ENCODE measurements around the gene RALA.
A peak's percentile ranks its signal among the peaks of the same experiment; 100 is the strongest.

RALA gene

DNA sequence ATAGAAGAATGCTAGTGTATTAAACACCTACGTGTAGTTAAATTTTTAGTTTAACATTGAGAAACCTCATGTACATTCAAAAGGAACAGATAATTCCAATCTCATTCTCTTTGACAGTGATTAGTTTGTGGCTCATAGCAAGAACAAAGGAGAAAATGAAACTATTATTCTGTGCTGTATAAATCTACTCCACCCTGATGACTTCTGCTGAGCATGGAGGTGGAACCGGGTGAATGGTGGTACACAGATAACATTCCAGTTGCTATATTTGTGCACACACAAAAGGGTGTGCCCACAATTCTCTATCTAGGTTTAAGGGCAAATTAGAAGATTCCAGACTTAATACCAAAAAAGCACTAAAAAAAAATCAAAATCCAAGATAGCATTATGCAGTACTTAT lies 17.0 kb upstream of the RALA start:
- no peak overlapping the region for H3K4me3 Mint-ChIP-seq
- no peak for DNase-seq
- H3K27me3 Mint-ChIP-seq = peaks cover 13% of the 10 kb centered on the region
- H3K4me1 Mint-ChIP-seq = peaks cover 53% of the 10 kb centered on the region
- H3K27ac Mint-ChIP-seq = no peak overlapping the region
- ATAC-seq = no peak
- H3K9me3 Mint-ChIP-seq = peaks cover 0 to 11% of the 10 kb centered on the region in 2 donors

DNA sequence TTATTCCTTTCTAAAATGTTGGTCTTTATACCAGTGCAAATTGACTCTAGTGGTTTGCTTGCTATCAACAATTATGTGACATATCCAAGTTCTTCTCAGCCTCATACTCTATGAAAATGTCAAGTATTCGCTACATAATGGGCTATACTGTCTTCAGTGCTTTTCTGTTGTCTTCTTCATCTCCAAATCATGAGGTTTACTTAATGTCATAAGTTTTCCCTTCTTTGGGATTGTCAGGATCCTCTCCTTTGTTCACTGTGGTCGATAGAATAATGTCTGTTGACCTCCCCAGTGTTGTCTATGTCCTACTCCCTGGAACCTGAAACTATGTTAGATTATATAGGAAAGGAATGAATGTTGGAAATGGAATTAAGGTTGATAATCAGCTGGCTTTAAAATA lies 16.4 kb upstream of the RALA start:
- Mint-ChIP-seq H3K4me3 (no peak overlapping the region), H3K27me3 (peaks cover 13% of the 10 kb centered on the region), H3K27ac (no peak overlapping the region), H3K9me3 (peaks cover 0 to 11% of the 10 kb centered on the region in 2 donors), H3K4me1 (peaks cover 53% of the 10 kb centered on the region)
- ATAC-seq = no peak
- DNase-seq = no peak

GRCh38 chr7:39607865-39608264 lies 15.5 kb upstream of the RALA start:
- Mint-ChIP-seq H3K4me1 (peaks cover 53% of the 10 kb centered on the region), H3K27ac (no peak overlapping the region), H3K27me3 (peaks cover 13% of the 10 kb centered on the region), H3K9me3 (peaks cover 0 to 11% of the 10 kb centered on the region in 2 donors), H3K4me3 (no peak overlapping the region)
- no peak for DNase-seq
- no peak for ATAC-seq

GRCh38 chr7:39608278-39608677 lies 15.1 kb upstream of the RALA start:
- Mint-ChIP-seq H3K9me3 (peaks cover 0 to 11% of the 10 kb centered on the region in 2 donors), H3K4me3 (peak overlapping the region; percentile 4), H3K27me3 (peaks cover 13% of the 10 kb centered on the region), H3K27ac (no peak overlapping the region), H3K4me1 (peaks cover 53% of the 10 kb centered on the region)
- ATAC-seq = no peak
- DNase-seq = no peak

GRCh38 chr7:39609113-39609934 lies 14.0 kb upstream of the RALA start:
- peak overlapping the region in 1 of 2 donors; percentile 86 for H3K27ac Mint-ChIP-seq
- peaks cover 0 to 5% of the 10 kb centered on the region in 2 donors for H3K9me3 Mint-ChIP-seq
- ATAC-seq (peak; percentile 65), DNase-seq (peak; percentile 15 to 23)
- H3K27me3 Mint-ChIP-seq = peaks cover 13% of the 10 kb centered on the region
- peak overlapping the region; percentile 77 to 79 for H3K4me3 Mint-ChIP-seq
- peaks cover 45% of the 10 kb centered on the region for H3K4me1 Mint-ChIP-seq

DNA sequence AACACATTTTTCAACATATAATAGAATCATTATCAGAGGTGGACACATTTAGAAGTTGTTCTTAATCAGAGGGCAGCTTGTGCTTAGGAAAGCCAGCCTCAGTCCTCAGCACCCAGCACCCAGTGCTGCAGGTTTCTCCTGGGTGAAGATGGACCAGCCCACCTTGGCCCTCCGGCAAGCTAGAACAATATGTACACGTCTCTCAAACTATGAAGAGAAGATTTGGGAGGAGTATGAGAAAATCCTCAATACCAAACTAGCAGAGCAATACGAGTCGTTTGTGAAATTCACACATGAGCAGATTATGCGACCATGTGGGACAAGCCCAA lies 13.5 kb upstream of the RALA start:
- H3K9me3 Mint-ChIP-seq = peaks cover 0 to 5% of the 10 kb centered on the region in 2 donors
- peaks cover 40% of the 10 kb centered on the region for H3K4me1 Mint-ChIP-seq

DNA sequence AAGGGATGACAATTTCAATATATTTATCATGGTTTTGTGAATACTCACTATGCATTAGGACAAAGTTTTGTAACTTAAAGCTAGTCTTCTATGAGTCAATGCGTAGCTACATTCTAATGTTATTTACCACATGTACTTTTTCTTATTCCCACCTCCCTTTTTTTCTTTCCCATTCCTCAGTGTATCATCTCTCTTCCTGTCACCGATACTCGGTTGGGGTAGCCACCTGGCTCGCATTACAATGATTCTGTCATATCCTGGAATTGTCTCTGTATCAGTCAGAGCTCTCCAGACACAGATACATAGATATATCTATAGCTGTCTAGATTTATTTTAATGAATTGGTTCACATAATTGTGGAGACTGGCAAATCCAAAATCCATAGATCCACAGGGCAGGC lies 9.8 kb upstream of the RALA start:
- peaks cover 15% of the 10 kb centered on the region for H3K4me1 Mint-ChIP-seq
- no peak overlapping the region for H3K4me3 Mint-ChIP-seq
- H3K27ac Mint-ChIP-seq = no peak overlapping the region
- ATAC-seq (no peak), DNase-seq (no peak)
- H3K27me3 Mint-ChIP-seq = peaks cover 13% of the 10 kb centered on the region
- H3K9me3 Mint-ChIP-seq = no peaks in the 10 kb centered on the region

More for the DNA sequence above, 13.5 kb upstream of the RALA start:
- peak overlapping the region in 1 of 2 donors; percentile 86 for H3K27ac Mint-ChIP-seq
- no peak for DNase-seq
- peaks cover 13% of the 10 kb centered on the region for H3K27me3 Mint-ChIP-seq
- ATAC-seq = no peak
- peak overlapping the region; percentile 77 to 79 for H3K4me3 Mint-ChIP-seq

- Mint-ChIP-seq H3K9me3 (no peaks in the 10 kb centered on the region), H3K27me3 (peaks cover 13% of the 10 kb centered on the region), H3K27ac (no peak overlapping the region), H3K4me3 (no peak overlapping the region), H3K4me1 (peaks cover 9% of the 10 kb centered on the region)
- ATAC-seq = no peak
- DNase-seq = no peak
Measured at GRCh38 chr7:39614299-39614698, 9.1 kb upstream of the RALA start.

DNA sequence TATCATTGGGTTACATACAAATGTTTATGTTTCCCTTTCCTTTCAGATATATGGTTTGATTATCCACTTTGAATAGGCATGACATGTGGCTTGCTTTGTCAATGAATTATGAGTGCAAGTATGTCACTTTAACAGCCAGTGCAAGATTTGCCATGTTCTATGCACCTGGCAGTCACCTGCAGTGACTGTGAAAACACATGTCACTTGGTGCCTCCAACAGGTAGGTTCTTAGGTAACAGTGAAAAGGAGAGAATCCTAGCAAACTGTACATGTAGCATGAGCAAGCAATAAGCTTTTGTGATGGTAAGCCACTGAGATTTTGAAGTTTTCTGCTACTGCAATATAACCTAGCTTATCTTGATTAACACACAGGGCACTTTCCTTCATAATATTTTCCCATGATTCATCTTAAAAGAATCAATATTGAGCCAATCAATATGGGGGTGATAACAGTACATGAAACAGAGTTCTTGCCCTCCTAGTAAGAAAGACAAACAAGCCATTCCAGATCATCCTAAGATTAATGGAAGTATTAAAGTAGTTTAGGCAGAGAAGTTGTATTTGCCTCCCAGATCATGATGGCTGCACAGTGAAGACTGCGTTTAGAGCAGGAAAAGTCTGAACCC lies 7.9 kb upstream of the RALA start:
- no peak overlapping the region for H3K27ac Mint-ChIP-seq
- ATAC-seq = no peak
- H3K4me3 Mint-ChIP-seq = no peak overlapping the region
- H3K4me1 Mint-ChIP-seq = no peaks in the 10 kb centered on the region
- H3K27me3 Mint-ChIP-seq = peaks cover 5% of the 10 kb centered on the region
- DNase-seq = no peak
- H3K9me3 Mint-ChIP-seq = no peaks in the 10 kb centered on the region

GRCh38 chr7:39616138-39616537 lies 7.2 kb upstream of the RALA start:
- H3K4me1 Mint-ChIP-seq = no peaks in the 10 kb centered on the region
- H3K9me3 Mint-ChIP-seq = no peaks in the 10 kb centered on the region
- DNase-seq (no peak), ATAC-seq (no peak)
- no peak overlapping the region for H3K27ac Mint-ChIP-seq
- H3K27me3 Mint-ChIP-seq = no peaks in the 10 kb centered on the region
- no peak overlapping the region for H3K4me3 Mint-ChIP-seq

GRCh38 chr7:39617005-39617404 lies 6.4 kb upstream of the RALA start:
- Mint-ChIP-seq H3K9me3 (peaks cover 0 to 1% of the 10 kb centered on the region in 2 donors), H3K27ac (no peak overlapping the region), H3K4me3 (no peak overlapping the region), H3K27me3 (no peaks in the 10 kb centered on the region), H3K4me1 (peaks cover 4% of the 10 kb centered on the region)
- DNase-seq (no peak), ATAC-seq (no peak)

DNA sequence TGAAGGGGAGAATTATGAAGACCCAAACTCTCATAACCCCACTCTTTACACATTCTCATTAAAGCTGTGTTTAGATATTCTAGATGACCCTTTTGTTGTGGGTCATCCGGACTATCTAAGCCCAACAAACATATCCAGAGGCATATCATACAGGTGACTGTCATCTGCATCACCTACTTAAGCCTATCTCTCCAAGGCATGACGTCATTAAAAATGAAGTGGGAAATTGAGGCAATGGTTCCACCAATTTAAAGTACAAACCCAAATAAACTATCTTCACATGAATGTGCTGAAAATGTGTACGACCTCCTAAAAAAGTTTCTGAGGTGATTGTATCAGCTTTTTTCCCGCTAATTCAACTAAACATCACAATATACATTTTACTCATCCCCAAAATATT lies 4.5 kb upstream of the RALA start:
- H3K27me3 Mint-ChIP-seq = no peaks in the 10 kb centered on the region
- DNase-seq = no peak
- H3K27ac Mint-ChIP-seq = no peak overlapping the region
- no peak overlapping the region for H3K4me3 Mint-ChIP-seq
- no peak for ATAC-seq
- H3K4me1 Mint-ChIP-seq = peaks cover 11% of the 10 kb centered on the region
- H3K9me3 Mint-ChIP-seq = peaks cover 0 to 7% of the 10 kb centered on the region in 2 donors

- H3K27me3 Mint-ChIP-seq = no peaks in the 10 kb centered on the region
- H3K4me1 Mint-ChIP-seq = peaks cover 25% of the 10 kb centered on the region
- no peak for ATAC-seq
- no peak overlapping the region for H3K4me3 Mint-ChIP-seq
- peaks cover 0 to 7% of the 10 kb centered on the region in 2 donors for H3K9me3 Mint-ChIP-seq
- no peak overlapping the region for H3K27ac Mint-ChIP-seq
- no peak for DNase-seq
Measured at GRCh38 chr7:39620486-39620885, 2.9 kb upstream of the RALA start.

GRCh38 chr7:39621261-39621660 lies 2.1 kb upstream of the RALA start:
- Mint-ChIP-seq H3K4me3 (no peak overlapping the region), H3K9me3 (peaks cover 0 to 7% of the 10 kb centered on the region in 2 donors), H3K27ac (no peak overlapping the region), H3K27me3 (no peaks in the 10 kb centered on the region), H3K4me1 (peaks cover 33% of the 10 kb centered on the region)
- ATAC-seq = no peak
- no peak for DNase-seq

- no peak for DNase-seq
- peak overlapping the region in 1 of 2 donors; percentile 97 for H3K27ac Mint-ChIP-seq
Measured at GRCh38 chr7:39621784-39622411, 1.5 kb upstream of the RALA start.

GRCh38 chr7:39622609-39623008 lies 763 bp upstream of the RALA start:
- ATAC-seq (no peak), DNase-seq (no peak)
- H3K9me3 Mint-ChIP-seq = peaks cover 0 to 7% of the 10 kb centered on the region in 2 donors
- peak overlapping the region; percentile 97 to 98 for H3K27ac Mint-ChIP-seq
- H3K4me1 Mint-ChIP-seq = peaks cover 45% of the 10 kb centered on the region
- H3K27me3 Mint-ChIP-seq = no peaks in the 10 kb centered on the region
- peak overlapping the region; percentile 94 to 100 for H3K4me3 Mint-ChIP-seq

More at GRCh38 chr7:39621784-39622411, 1.5 kb upstream of the RALA start:
- H3K4me3 Mint-ChIP-seq = peak overlapping the region; percentile 94 to 100
- H3K27me3 Mint-ChIP-seq = no peaks in the 10 kb centered on the region
- peaks cover 0 to 7% of the 10 kb centered on the region in 2 donors for H3K9me3 Mint-ChIP-seq
- ATAC-seq = no peak
- H3K4me1 Mint-ChIP-seq = peaks cover 39% of the 10 kb centered on the region

Data from stimulated activated naive CD8-positive, alpha-beta T cell treated with anti-CD3 and anti-CD28 coated beads, Interleukin-15, amount 100 ng/mL, for 72 hours (primary cell).